ENCODE measurements around the gene STAT5A. TPM values are rescaled to one million over a fixed set of nuclear protein-coding genes. Genes with fewer than 3 reads are reported as not detected.
"Not testable (repeated sequence)": the region's sequence is repeated elsewhere in the genome, so short reads cannot be mapped to it uniquely, and the experiment has no call there.

Gene STAT5A
- polyA plus RNA-seq, 1 donor (not counting 4 experiments of a cell fraction or from before 2014, with no cell fraction given): 0.51 TPM

- Histone ChIP-seq H3K9ac (ENCODE audit: control insufficient read depth, extremely low read depth, insufficient read depth, low read length) (no peak overlapping the region), H3K79me2 (ENCODE audit: control insufficient read depth, insufficient read depth, low read length) (no peaks in the 10 kb centered on the region), H3K27me3 (ENCODE audit: control insufficient read depth, extremely low read depth, insufficient read depth, low read length) (no peaks in the 10 kb centered on the region), H3K4me3 (ENCODE audit: control insufficient read depth in 2 of 3, extremely low read depth in 1 of 3, insufficient read depth in 2 of 3, low read depth in 1 of 3, low read length in 3 of 3) (no peak overlapping the region), H2AFZ (ENCODE audit: control insufficient read depth, low read length) (no peak overlapping the region), H3K36me3 (ENCODE audit: control insufficient read depth in 2 of 2, extremely low read depth in 1 of 2, insufficient read depth in 2 of 2, low read length in 2 of 2) (no peaks in the 10 kb centered on the region), H3K4me2 (ENCODE audit: control insufficient read depth, extremely low read depth, insufficient read depth, low read depth, low read length) (no peak overlapping the region), H3K27ac (ENCODE audit: control insufficient read depth, insufficient read depth, low read length) (no peak overlapping the region), H3K9me3 (ENCODE audit: control insufficient read depth, low read depth, low read length) (no peaks in the 10 kb centered on the region), H3K4me1 (ENCODE audit: control insufficient read depth, extremely low read depth, insufficient read depth, low read length) (no peaks in the 10 kb centered on the region), H3K9me1 (ENCODE audit: control insufficient read depth, extremely low read depth, insufficient read depth, low read length) (no peaks in the 10 kb centered on the region), H4K20me1 (ENCODE audit: control insufficient read depth, extremely low read depth, insufficient read depth, low read length) (no peaks in the 10 kb centered on the region)
- TF ChIP-seq EZH2 (IDR thresholded peaks at IDR 0.05; ENCODE audit: low read length) (no peak), CTCF (optimal IDR thresholded peaks at IDR 0.05 in 1 of 3, IDR thresholded peaks at IDR 0.05 in 1 of 3, conservative IDR thresholded peaks at IDR 0.05 in 1 of 3; ENCODE audit: extremely low read depth in 1 of 3, insufficient read depth in 2 of 3, low read length in 3 of 3) (no peak)
- DNase-seq (ENCODE audit: low read depth, low spot score): no peak
- dilution Hi-C loops (cut with MboI; ENCODE audit: extremely low pct_ligation_motif_present, low sequenced_read_pairs): no loop called here
- no peak for FAIRE-seq
Observed at GRCh38 chr17:42296012-42296411, 7.7 kb downstream of the STAT5A start.

- DNase-seq (ENCODE audit: low read depth, low spot score); H3K4me1 ChIP-seq (ENCODE audit: control insufficient read depth, extremely low read depth, insufficient read depth, low read length); H4K20me1 ChIP-seq (ENCODE audit: control insufficient read depth, extremely low read depth, insufficient read depth, low read length); H3K9me1 ChIP-seq (ENCODE audit: control insufficient read depth, extremely low read depth, insufficient read depth, low read length); H3K9me3 ChIP-seq (ENCODE audit: control insufficient read depth, low read depth, low read length); dilution Hi-C loops (cut with MboI; ENCODE audit: extremely low pct_ligation_motif_present, low sequenced_read_pairs); H3K27me3 ChIP-seq (ENCODE audit: control insufficient read depth, extremely low read depth, insufficient read depth, low read length); H3K79me2 ChIP-seq (ENCODE audit: control insufficient read depth, insufficient read depth, low read length); H3K9ac ChIP-seq (ENCODE audit: control insufficient read depth, extremely low read depth, insufficient read depth, low read length); H3K4me3 ChIP-seq (ENCODE audit: control insufficient read depth in 2 of 3, extremely low read depth in 1 of 3, insufficient read depth in 2 of 3, low read depth in 1 of 3, low read length in 3 of 3); H3K36me3 ChIP-seq (ENCODE audit: control insufficient read depth in 2 of 2, extremely low read depth in 1 of 2, insufficient read depth in 2 of 2, low read length in 2 of 2); H2AFZ ChIP-seq (ENCODE audit: control insufficient read depth, low read length); FAIRE-seq; H3K4me2 ChIP-seq (ENCODE audit: control insufficient read depth, extremely low read depth, insufficient read depth, low read depth, low read length); H3K27ac ChIP-seq (ENCODE audit: control insufficient read depth, insufficient read depth, low read length): not testable (repeated sequence)
Observed at GRCh38 chr17:42297775-42298174, 9.5 kb downstream of the STAT5A start.

GRCh38 chr17:42299361-42299760 is 11.1 kb downstream of the STAT5A start:
- H3K4me3 ChIP-seq (ENCODE audit: control insufficient read depth in 2 of 3, extremely low read depth in 1 of 3, insufficient read depth in 2 of 3, low read depth in 1 of 3, low read length in 3 of 3); H3K27ac ChIP-seq (ENCODE audit: control insufficient read depth, insufficient read depth, low read length); H2AFZ ChIP-seq (ENCODE audit: control insufficient read depth, low read length); H3K9ac ChIP-seq (ENCODE audit: control insufficient read depth, extremely low read depth, insufficient read depth, low read length); H3K79me2 ChIP-seq (ENCODE audit: control insufficient read depth, insufficient read depth, low read length); FAIRE-seq; H4K20me1 ChIP-seq (ENCODE audit: control insufficient read depth, extremely low read depth, insufficient read depth, low read length); H3K27me3 ChIP-seq (ENCODE audit: control insufficient read depth, extremely low read depth, insufficient read depth, low read length); H3K9me3 ChIP-seq (ENCODE audit: control insufficient read depth, low read depth, low read length); H3K4me2 ChIP-seq (ENCODE audit: control insufficient read depth, extremely low read depth, insufficient read depth, low read depth, low read length); H3K36me3 ChIP-seq (ENCODE audit: control insufficient read depth in 2 of 2, extremely low read depth in 1 of 2, insufficient read depth in 2 of 2, low read length in 2 of 2); H3K9me1 ChIP-seq (ENCODE audit: control insufficient read depth, extremely low read depth, insufficient read depth, low read length); H3K4me1 ChIP-seq (ENCODE audit: control insufficient read depth, extremely low read depth, insufficient read depth, low read length); dilution Hi-C loops (cut with MboI; ENCODE audit: extremely low pct_ligation_motif_present, low sequenced_read_pairs); DNase-seq (ENCODE audit: low read depth, low spot score): not testable (repeated sequence)

GRCh38 chr17:42299913-42300312 is 11.6 kb downstream of the STAT5A start:
- not testable (repeated sequence) for H4K20me1 ChIP-seq (ENCODE audit: control insufficient read depth, extremely low read depth, insufficient read depth, low read length); H3K4me3 ChIP-seq (ENCODE audit: control insufficient read depth in 2 of 3, extremely low read depth in 1 of 3, insufficient read depth in 2 of 3, low read depth in 1 of 3, low read length in 3 of 3); H2AFZ ChIP-seq (ENCODE audit: control insufficient read depth, low read length); H3K27me3 ChIP-seq (ENCODE audit: control insufficient read depth, extremely low read depth, insufficient read depth, low read length); H3K4me2 ChIP-seq (ENCODE audit: control insufficient read depth, extremely low read depth, insufficient read depth, low read depth, low read length); H3K9me3 ChIP-seq (ENCODE audit: control insufficient read depth, low read depth, low read length); H3K9me1 ChIP-seq (ENCODE audit: control insufficient read depth, extremely low read depth, insufficient read depth, low read length); H3K79me2 ChIP-seq (ENCODE audit: control insufficient read depth, insufficient read depth, low read length); FAIRE-seq; H3K9ac ChIP-seq (ENCODE audit: control insufficient read depth, extremely low read depth, insufficient read depth, low read length); H3K36me3 ChIP-seq (ENCODE audit: control insufficient read depth in 2 of 2, extremely low read depth in 1 of 2, insufficient read depth in 2 of 2, low read length in 2 of 2); H3K4me1 ChIP-seq (ENCODE audit: control insufficient read depth, extremely low read depth, insufficient read depth, low read length); DNase-seq (ENCODE audit: low read depth, low spot score); H3K27ac ChIP-seq (ENCODE audit: control insufficient read depth, insufficient read depth, low read length)
- dilution Hi-C loops (cut with MboI; ENCODE audit: extremely low pct_ligation_motif_present, low sequenced_read_pairs): loop anchor here (25.0 kb wide), 1 partner anchor 212 kb away; no protein-coding TSS in a partner anchor
